Measurements from ENCODE around the gene PNMA1. TPM values are rescaled to one million over a fixed set of nuclear protein-coding genes. Genes with fewer than 3 reads are reported as not detected.

PNMA1 gene
- total and polyA plus RNA-seq, 2 of the 13 experiments (the other 11 are each of a cell fraction or from before 2014, with no cell fraction given), result 7.0 to 8.3 TPM

GRCh38 chr14:73723797-73724661 lies 9.8 kb upstream of the PNMA1 start (continued):
- TF ChIP-seq, protein P1, sequence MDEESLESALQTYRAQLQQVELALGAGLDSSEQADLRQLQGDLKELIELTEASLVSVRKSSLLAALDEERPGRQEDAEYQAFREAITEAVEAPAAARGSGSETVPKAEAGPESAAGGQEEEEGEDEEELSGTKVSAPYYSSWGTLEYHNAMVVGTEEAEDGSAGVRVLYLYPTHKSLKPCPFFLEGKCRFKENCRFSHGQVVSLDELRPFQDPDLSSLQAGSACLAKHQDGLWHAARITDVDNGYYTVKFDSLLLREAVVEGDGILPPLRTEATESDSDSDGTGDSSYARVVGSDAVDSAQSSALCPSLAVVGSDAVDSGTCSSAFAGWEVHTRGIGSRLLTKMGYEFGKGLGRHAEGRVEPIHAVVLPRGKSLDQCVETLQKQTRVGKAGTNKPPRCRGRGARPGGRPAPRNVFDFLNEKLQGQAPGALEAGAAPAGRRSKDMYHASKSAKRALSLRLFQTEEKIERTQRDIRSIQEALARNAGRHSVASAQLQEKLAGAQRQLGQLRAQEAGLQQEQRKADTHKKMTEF (CRISPR knock-in tag; IDR thresholded peaks at IDR 0.05), result no peak
- TF ChIP-seq CREB1 (IDR thresholded peaks at IDR 0.05) (no peak), CREB1 (CRISPR knock-in tag; IDR thresholded peaks at IDR 0.05) (0 out of 2 replicates have a peak, but pooled peaks have one; percentile 15), ZNF543 (CRISPR knock-in tag; IDR thresholded peaks at IDR 0.05) (no peak), CEBPB (IDR thresholded peaks at IDR 0.05; ENCODE audit: borderline replicate concordance, low read depth, low read length) (peak; percentile 80), ZSCAN30 (CRISPR knock-in tag; IDR thresholded peaks at IDR 0.05) (no peak), ZNF780A (CRISPR knock-in tag; IDR thresholded peaks at IDR 0.05) (no peak), ZNF12 (CRISPR knock-in tag; IDR thresholded peaks at IDR 0.05) (no peak), ZNF589 (CRISPR knock-in tag; conservative IDR thresholded peaks at IDR 0.05) (no peak), ZNF83 (CRISPR knock-in tag; IDR thresholded peaks at IDR 0.05; ENCODE audit: borderline replicate concordance) (no peak), ZBTB33 (CRISPR knock-in tag; IDR thresholded peaks at IDR 0.05) (peak; percentile 81; the same call in 1 of the 2 replicates), RNF2 (conservative IDR thresholded peaks at IDR 0.05; ENCODE audit: low read depth) (no peak), ZNF557 (CRISPR knock-in tag; IDR thresholded peaks at IDR 0.05) (no peak)
- TF ChIP-seq, protein P2, sequence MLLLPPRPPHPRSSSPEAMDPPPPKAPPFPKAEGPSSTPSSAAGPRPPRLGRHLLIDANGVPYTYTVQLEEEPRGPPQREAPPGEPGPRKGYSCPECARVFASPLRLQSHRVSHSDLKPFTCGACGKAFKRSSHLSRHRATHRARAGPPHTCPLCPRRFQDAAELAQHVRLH (CRISPR knock-in tag; IDR thresholded peaks at IDR 0.05; ENCODE audit: borderline replicate concordance, low read depth), result no peak
- TF ChIP-seq, protein P3, sequence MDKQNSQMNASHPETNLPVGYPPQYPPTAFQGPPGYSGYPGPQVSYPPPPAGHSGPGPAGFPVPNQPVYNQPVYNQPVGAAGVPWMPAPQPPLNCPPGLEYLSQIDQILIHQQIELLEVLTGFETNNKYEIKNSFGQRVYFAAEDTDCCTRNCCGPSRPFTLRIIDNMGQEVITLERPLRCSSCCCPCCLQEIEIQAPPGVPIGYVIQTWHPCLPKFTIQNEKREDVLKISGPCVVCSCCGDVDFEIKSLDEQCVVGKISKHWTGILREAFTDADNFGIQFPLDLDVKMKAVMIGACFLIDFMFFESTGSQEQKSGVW (CRISPR knock-in tag; IDR thresholded peaks at IDR 0.05; ENCODE audit: borderline replicate concordance), result no peak

Measured in HepG2 (cell line).